Forelimb muscle (tissue), 1 donor: ENCODE data around the gene NEU4. TPM values are rescaled to one million over a fixed set of nuclear protein-coding genes. Genes with fewer than 3 reads are reported as not detected.

Experiments used
- DNase-seq: peaks from one replicate; pipeline ENCODE4 v3.0.0-alpha.2; 2013; ENCODE audit warnings: low read depth
- polyA plus RNA-seq: library from polyadenylated mRNA; unstranded; fragments of 120-200 nt; gene quantifications from one replicate; pipeline ENCODE4 v1.2.1, GENCODE V29; 2013; ENCODE audit not compliant: insufficient read length

The NEU4 gene
- polyA plus RNA-seq, 1 donor, result 7.0 TPM

GRCh38 chr2:241852116-241852980 lies 43.4 kb downstream of the NEU4 start:
- DNase-seq, result no peak

DNA sequence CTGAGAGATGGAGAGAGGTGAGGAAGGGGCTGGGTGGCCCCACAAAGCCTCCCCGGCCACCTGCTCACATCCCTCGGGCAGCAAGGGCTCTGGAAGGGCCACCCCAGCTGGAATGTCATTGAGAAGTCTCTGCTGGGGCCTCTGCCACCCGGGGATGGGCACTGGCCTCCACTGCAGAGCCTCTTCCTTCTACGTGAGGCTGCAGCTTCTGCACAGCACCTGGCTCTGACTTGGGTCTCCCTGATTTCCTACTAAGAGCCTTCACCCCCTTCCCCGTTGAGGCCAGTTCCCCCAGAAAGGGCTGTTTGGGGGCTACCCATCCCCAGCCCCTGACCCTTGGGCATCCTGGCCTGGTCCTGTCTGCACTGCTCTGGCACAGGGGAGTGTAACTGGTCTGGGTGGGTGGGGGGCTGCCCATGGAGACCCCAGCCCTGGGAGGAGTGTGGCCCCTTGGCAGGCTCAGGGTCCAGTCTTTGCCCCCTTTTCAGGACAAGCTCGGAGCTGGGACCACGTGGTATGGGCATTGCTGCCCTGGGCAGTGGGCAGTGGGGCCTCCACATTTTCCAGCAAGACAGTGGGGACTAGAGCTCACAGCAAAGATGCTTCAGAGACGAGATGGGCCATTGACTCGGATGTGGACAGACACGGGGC lies 44.1 kb downstream of the NEU4 start:
- no peak for DNase-seq

- no peak for DNase-seq
Measured at GRCh38 chr2:241853651-241854341, 44.8 kb downstream of the NEU4 start.

- DNase-seq, result no peak
Measured at GRCh38 chr2:241854342-241855244, 45.6 kb downstream of the NEU4 start.

GRCh38 chr2:241855245-241855887 lies 46.4 kb downstream of the NEU4 start:
- DNase-seq, result no peak

DNA sequence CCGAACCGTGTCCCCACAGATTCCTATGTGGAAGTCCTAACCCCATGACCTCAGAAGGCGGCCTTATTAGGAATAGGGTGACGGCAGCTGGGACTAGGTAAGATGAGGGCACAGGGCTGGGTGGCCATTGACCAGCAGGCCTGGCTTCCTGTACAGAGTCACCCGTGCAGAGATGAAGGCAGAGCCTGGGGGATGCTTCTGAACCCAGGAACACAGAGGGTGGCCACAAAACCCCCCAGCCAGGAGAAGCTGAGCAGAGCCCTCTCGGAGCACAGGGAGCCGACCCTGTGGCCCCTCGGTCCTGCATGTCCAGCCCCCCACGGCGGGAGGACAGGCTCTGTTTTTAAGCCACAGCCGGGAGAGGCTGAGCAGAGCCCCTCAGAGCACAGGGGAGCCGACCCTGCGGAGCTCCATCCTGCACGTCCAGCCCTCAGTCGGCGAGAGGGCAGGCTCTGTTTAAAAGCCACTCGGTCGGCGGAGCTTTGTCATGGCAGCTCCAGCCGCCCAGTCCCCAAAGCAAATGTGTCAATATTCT lies 47.0 kb downstream of the NEU4 start:
- no peak for DNase-seq

- no peak for DNase-seq
Measured at GRCh38 chr2:241857041-241857541, 48.1 kb downstream of the NEU4 start.

- DNase-seq, result no peak
Measured at GRCh38 chr2:241857572-241858121, 48.7 kb downstream of the NEU4 start.

DNA sequence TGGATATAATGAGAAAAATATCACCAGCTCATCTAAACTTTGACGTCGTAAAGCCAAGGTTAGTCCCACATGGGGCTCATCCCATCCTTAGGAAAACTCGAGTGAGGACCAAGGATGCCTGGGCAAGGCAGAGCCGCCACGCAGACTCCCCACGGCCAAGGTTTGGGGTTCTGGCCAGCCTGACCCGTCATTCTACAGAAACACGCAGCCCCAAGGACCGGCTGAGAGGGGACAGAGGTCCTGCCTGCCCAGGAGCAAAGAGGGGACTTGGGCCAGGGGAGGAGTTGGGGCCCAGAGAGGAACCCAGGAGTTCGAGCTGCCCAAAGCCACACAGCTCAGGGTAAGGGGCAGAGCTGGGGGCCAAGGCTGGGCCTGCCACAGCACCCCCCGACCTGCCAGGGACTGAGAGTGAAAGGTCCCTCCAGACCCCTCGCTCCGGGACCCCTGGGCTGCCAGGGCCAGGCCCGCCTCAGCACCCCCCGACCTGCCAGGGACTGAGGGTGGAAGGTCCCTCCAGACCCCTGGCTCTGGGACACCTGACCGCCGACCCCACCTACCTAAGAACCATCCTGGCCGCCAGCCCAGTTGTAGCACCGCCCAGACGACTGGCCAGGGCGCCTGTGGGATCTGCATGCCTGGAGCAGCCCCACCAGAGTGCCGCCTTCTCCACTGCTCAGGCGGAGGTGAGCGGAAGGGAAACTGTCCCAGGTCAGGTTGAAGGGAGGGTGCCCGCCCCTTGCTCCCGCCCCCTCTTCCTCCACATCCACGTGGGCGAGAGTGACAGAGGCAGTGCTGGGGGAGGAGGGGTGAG lies 49.4 kb downstream of the NEU4 start, which contains the start of gene PDCD1:
TSS of gene PDCD1 (minus strand) at position 689 of the 811 bp plus-strand sequence. CDS start at position 633, 56 bp downstream.
- DNase-seq, result no peak

- no peak for DNase-seq
Measured at GRCh38 chr2:241859017-241859435, 50.0 kb downstream of the NEU4 start.

DNA sequence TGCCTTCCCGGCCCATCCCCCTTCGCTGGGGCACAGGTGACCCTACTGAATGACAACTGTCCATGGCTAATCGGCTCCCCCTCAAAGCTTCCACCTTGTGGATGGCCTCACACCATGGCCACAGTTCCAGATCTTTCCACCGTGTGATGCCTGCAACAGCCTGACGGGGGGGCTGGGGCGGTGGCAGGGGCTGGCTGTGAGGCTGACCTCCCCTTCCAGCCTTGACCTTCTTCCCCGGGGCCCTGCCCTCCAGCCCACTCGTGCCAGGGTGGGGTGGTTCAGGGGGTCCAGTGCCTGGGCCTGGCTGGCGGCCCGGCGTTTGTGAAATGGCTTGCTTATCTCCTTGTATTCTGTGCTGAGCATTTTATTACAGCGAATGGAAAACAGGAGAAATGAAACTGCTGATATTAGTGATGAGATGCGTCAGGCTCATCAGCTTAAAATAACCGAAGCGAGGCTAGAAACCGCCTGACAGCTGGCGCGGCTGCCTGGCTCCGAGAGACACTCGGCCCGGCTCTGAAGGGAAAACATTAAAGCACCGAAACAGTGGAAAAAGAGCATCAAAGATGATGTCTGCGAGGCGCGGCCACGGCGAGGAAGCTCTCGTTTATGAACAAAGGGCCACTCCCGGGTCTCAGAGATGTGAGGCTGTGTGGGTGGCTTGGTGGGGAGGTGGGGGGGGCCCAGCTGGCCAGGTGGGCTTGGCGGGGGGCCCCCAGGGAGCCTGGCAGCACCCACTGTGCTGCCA lies 50.6 kb downstream of the NEU4 start:
- no peak for DNase-seq

DNA sequence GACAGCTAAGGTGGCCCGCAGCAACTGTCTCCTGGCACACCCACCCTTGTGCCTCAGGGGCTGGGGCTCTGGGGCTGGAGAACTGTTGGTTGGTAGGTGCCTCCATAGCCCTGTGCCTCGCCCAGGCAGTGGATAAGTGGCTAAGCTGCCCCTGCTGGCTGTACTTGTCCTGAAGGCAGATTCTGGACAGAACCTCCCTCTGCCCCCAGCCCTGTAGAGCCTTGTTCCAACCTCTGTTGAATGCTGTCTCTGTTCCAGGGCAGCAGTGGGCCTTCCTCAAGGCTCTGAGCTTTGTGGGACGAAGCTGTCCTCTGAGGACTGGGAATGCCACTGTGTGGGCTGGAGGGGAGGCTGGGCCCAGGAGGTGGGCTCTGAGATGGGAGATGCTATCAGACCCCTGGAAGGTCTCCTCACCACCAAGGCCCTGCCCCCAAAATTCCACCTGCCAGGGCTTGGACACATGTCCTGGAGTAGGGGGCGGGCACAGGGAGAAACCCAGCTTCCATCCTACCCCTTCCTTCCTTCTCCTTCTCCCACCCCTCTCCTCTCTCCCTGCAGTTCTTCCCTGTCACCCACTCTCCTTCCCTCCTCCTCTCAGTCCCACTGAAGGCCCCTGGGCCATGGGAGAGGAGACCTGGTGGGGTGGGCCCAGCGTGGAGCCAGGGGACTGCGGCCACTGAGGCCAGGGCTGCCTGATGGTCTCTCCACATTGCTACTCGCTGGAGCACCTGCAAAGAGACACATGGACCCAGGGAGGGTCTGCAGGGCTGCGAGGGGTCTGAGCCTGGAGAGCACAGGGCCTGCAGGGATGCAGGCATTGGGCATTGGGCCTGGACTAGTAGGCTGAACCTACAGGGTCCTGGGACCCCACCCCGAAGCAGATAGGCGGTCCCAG lies 51.4 kb downstream of the NEU4 start:
- no peak for DNase-seq

DNA sequence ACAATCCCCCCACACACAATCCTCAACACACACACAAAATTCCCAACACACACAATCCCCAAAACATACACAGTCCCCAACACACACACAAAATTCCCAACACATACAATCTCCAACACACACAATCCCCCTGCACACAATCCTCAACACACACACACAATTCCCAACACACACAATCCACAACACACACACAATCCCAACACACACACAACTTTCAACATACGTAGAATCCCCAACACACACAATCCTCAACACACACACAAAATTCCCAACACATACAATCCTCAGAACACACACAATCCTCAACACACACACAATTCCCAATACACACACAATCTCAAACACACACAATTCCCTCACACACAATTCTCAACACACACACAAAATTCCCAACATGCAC lies 52.3 kb downstream of the NEU4 start:
- DNase-seq, result no peak

GRCh38 chr2:241862093-241862492 lies 53.1 kb downstream of the NEU4 start:
- DNase-seq, result no peak

DNA sequence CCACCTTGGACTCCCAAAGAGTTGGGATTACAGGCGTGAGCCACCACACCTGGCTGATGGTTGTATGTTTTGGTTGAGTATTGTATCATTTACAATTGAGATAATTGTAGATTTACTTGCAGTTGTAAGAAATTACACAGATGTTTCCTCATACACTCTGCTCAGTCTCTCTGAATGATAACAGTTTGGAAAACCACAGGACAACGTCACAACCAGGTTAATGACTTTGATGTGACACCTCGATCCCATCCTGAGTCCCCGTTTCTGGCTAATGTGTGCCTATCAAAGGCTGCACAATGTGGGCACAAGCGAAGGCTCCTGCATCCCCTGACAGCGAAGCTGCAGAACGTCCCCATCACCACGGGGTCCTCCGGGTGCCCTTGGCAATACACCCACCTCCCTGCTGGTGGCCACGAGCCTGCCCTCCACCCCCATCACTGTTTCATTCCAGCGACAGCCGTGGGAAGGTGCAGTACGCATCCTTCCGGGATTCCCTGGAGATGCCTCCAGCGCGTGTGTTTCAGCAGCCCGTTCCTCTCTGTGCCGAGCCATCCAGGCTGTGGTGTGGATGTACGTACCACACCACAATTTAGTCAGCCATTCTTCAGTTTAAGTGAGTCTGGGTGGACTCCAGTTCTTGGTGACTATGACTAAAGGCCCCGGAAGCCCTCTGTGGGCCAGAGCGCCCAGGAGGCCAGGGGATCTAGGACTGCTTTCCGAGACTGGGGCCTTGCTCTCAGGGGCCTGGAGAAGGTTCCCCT lies 54.0 kb downstream of the NEU4 start:
- DNase-seq, result no peak

DNA sequence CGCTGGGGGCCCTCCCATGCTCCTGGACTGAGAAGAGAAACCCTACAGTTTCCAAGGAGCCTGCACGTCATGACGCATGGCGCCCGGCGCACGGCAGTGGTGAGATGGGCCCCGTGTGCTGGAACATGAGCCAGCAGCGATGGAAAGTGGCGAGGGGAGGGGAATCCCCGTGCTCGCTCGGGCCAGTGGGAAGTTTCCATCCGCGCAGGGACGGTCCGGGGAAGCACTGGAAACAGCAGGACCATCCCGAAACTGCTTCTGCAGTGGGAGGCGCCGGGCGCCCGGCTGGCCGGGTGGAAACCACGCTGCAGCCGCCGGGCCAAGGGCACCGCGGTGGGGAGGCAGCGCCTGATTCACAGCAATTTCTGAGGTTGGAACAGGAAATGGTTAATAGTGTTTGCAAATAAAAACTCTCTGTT lies 54.6 kb downstream of the NEU4 start:
- no peak for DNase-seq
